NCI-H2227 (cell line): Measurements from ENCODE around the gene TTLL8.

Experiments
- DNase-seq: peaks from one replicate; lab custom pipeline; 2025; ENCODE audit not compliant: unreplicated experiment; lab: John Stamatoyannopoulos, UW

TTLL8 gene

GRCh38 chr22:50083462-50084079 is 25.5 kb upstream of the TTLL8 start:
- DNase-seq, result no peak

DNA sequence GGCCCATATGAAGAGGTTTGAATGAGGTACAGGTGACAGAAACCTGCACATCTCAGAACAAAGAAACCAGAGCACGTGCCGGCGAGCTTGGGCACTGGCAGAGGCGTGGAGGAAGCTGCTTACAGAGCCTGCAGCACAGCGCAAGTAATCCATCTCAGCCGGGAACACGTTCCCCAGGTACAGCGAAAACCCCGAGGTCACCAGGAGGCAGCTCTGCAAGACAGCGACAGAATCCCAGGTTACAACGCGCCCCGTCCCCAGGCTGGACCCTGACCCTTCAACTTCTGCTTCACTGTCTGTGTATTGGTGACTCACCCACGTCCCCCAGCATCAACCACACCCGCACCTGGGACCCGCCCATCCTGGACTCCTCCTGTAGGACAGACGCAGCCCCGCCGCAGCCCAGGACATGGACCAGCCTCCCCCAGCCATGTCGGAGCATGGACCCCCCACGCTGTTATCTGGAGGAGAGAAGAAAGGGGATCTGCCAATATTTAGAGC is 24.9 kb upstream of the TTLL8 start:
- no peak for DNase-seq

GRCh38 chr22:50082197-50082715 is 24.2 kb upstream of the TTLL8 start:
- no peak for DNase-seq

- no peak for DNase-seq
These were observed 23.5 kb upstream of the TTLL8 start for GRCh38 chr22:50081426-50082196.

- no peak for DNase-seq
These were observed 22.0 kb upstream of the TTLL8 start for GRCh38 chr22:50080077-50080465.

GRCh38 chr22:50078761-50079160 is 20.7 kb upstream of the TTLL8 start:
- DNase-seq, result no peak

DNA sequence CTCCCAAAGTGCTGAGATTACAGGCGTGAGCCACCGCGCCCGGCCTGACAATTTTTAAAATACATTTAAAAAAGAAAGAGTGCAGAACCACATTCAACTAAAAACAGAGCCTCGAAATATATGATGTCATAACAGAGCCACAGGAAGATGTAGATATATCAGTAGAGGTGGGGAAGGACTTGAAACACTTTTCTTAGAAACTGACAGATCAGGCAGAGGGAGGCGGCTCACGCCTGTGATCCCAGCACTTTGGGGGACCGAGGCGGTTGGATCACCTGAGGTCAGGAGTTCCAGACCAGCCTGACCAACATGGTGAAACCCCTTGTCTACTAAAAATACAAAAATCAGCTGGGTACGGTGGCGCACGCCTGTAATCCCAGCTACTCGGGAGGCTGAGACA is 20.1 kb upstream of the TTLL8 start:
- DNase-seq, result no peak

DNA sequence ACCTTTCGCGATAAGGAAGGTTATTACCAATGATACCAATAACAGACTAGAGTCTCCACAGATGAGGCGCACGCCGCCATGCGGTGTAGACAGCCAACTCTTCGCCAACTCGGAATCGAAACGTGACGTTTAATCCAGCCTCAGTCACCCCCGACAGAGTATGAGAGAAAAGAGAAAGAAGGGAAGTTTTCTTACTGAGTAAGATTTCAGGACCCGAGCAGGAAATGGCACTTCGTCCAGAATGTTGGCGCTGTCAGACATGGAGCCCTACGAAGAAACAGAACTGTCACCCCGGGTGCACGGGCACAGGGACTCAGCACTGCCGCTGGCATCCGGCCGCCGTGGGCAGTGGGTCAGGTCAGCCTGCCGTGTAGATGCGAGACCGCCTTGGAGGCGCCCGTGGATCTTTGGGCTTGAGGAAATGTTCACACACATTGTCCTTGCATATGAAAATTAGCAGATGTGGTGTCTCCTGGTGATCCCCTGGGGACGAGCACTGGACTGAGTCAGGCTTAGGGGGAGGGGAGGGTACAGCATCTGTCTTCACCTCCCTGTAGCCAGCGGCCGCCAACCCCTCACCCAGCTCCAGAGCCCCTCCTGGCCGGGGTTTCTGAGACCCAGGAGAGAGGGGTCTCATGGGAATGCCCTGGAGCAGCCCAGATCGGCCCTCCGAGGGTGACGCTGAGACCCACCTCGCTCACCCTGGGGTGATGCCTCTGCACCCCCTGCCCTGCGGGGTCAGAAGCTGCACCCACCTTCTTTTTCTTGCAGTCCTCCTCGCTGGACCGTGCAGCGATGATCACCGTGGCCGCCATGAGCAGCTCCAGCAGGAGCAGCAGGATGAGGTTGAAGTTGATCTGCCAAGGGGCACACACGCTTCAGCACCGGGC is 18.8 kb upstream of the TTLL8 start:
- DNase-seq, result no peak

DNA sequence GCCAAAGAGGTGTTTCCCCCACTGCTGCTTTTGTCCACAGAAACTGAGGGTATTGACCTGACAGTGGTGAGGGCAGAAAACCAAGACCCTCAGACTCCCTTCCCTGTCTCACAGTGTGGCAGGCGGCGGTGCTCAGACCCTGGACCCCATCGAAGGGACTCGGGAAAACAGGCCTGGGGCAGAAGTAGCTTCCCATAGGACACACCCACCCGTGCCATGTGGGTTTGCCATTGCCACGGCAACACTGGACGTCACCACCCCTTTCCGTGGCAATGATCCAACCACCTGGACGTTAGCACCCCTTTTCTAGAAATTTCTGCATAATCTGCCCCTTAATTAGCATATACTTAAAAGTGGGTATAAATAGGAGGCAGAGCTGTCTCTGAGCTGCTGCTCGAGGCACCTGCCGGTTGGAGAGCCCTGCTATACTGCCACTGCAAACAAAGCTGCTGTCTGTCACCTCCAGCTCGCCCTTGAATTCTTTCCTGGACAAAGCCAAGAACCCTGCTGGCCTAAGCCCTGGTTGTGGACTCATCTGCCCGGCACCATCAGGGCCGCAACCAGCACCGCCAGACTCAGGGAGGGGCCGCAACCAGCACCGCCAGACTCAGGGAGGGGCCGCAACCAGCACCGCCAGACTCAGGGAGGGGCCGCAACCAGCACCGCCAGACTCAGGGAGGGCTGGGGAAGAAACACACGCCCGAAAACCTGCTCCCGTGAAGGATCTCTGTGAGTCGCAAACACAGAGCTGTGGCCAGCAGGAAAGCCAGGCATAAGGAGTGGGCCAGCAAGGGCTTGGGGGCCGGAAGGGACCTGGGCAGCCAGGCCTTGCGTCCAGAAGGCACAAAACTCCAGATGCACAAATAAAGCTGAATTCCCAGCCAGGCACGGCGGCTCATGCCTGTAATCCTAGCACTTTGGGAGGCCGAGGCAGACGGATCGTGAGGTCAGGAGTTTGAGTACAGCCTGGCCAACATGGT is 16.7 kb upstream of the TTLL8 start:
- DNase-seq, result no peak

GRCh38 chr22:50074056-50074455 is 16.0 kb upstream of the TTLL8 start:
- DNase-seq, result no peak

DNA sequence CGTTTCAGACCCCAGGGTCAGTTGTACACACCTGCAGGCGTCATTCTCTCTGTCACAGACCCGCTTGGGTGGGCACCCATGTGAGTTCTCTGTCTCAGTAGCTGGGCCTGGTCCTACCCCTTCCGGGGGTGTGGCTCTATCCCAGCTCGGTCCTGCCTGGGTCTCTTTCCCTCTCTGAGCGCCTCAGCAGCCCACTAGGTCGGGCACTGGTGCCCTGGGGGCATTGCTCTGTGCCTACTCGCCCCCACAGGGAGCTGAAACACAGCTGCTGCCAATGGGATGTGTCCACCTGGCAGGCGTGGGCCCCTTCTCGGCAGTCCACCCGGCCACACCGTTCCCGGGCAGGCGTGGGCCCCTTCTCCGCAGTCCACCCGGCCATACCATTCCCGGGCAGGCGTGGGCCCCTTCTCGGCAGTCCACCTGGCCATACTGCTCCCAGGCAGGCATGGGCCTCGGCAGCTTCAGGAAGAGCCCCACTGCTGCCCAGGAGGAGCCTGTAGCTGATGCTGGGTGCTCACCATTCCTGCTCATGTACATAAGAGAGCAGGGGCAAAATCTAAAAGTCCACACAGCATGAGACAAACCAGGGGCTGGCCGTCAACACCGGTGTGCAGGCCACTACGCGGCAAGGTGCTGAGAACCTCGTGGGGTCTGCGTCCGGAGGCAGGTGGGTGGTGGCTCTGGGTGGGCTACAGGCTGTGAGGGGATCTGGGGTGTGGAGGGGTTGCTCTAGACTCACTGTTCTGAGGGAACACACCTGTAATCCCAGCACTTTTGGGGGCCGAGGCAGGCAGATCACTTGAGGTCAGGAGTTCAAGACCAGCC is 14.8 kb upstream of the TTLL8 start:
- DNase-seq, result no peak

- no peak for DNase-seq
These were observed 14.1 kb upstream of the TTLL8 start for GRCh38 chr22:50072167-50072555.

GRCh38 chr22:50071432-50072166 is 13.5 kb upstream of the TTLL8 start:
- DNase-seq, result no peak

DNA sequence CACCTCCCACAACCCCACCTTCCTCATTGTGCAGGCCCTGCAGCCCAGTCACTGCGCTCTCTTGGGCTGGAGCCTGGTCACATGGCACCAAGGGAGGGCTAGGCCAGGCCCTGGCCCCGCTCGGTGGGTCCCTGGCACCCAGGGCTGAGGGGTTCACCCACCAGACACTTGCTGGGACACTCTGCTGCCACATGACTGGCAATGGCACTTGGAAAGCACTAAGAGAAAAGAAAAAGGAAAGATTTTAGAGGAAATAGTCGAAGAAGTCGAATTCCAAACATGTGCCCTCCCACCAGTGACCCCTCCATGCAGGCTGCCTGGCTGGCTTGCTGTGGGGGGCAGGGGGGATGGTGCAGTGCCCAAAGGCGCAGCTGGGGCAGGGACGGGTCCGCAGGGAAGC is 12.3 kb upstream of the TTLL8 start:
- no peak for DNase-seq

DNA sequence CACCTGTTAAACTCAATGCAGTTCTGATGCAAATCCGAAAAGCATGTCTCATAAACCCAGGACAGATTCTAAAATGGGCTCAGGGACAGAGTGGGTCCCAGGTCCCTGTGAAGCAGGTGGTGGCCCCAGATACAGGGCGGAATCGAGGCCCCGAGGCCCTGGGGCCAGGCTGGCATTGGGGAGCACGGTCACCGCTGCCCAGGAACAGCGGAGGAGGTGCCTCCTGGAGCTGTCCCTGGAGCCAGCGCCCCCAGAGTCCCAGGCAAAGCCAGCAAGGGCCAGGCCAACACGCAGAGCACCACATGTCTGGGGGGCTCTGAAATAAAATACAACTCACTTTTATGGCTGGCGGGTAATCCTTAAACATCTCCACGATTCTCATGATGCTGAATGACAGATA is 10.0 kb upstream of the TTLL8 start:
- DNase-seq, result no peak

DNA sequence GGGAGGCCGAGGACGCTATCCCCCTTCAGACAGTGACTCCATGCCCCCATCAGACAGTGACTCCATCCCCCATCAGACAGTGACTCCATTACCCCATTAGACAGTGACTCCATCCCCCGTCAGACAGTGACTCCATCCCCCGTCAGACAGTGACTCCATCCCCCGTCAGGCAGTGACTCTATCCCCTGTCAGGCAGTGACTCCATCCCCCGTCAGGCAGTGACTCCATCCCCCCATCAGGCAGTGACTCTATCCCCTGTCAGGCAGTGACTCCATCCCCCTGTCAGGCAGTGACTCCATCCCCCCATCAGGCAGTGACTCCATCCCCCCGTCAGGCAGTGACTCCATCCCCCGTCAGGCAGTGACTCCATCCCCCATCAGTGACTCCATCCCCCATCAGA is 9.1 kb upstream of the TTLL8 start:
- no peak for DNase-seq

DNA sequence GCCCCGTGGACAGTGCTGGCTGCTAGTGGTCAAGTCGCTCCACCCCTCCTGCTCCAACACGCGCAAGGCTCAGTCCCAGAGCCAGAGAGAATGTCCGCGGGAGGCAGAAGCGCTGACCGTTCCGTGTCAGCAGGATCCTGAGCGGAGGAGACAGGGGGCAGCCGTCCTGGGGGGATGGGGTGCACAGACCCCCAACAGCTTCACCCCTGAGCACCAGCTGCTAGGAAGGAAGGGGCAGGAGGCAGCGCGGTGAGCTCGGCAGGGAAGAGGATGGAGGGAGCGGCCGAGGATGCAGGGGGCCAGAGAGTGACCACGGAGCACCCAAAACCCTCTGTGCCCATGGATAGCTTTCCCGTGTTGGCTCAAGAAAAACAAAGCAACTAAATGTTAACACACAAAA is 6.4 kb upstream of the TTLL8 start:
- no peak for DNase-seq

GRCh38 chr22:50063589-50064393 is 5.7 kb upstream of the TTLL8 start:
- DNase-seq, result no peak
